PC-3 (cell line): ENCODE results near the gene HOXA9. TPM values are rescaled to one million over a fixed set of nuclear protein-coding genes. Genes with fewer than 3 reads are reported as not detected.

Experiments
- ATAC-seq: fragments of 200-7000 bp; cut with Tn5 transposase; 2 replicates; pipeline ENCODE4 v1.9.1; 2020; ENCODE audit warnings: mild to moderate bottlenecking, moderate library complexity
- BruUV-seq: library from RNA; stranded (reverse); fragments of 400-500 nt; replicated peaks from 2 replicates; lab custom pipeline; 2021; lab: Mats Ljungman, UMichigan
- CTCF ChIA-PET: fragments of 300-600 bp; sonication (Branson Sonifier 250); formaldehyde crosslinking; loops from one replicate; lab custom pipeline; 2022; ENCODE audit warnings: antibody characterized with exemption; lab: Charles Lee
- POLR2A ChIA-PET: fragments of 300-600 bp; sonication (Branson Sonifier 250); formaldehyde crosslinking; loops from one replicate; lab custom pipeline; 2022; ENCODE audit warnings: antibody characterized with exemption; ENCODE audit not compliant: unreplicated experiment; lab: Charles Lee
- DNase-seq: peaks from one replicate; pipeline ENCODE4 v3.0.0-alpha.2; 2015
- H2AFZ ChIP-seq: fragments of 300-600 bp; sonication (generic); 2 replicates; pipeline ENCODE4 v1.6.0; 2016; ENCODE audit warnings: antibody characterized with exemption, low read length
- H3F3A ChIP-seq: fragments of 300-600 bp; sonication (generic); one replicate; pipeline ENCODE4 v1.6.0; 2017; ENCODE audit warnings: antibody characterized with exemption, low read length, control low read depth, mild to moderate bottlenecking; ENCODE audit not compliant: unreplicated experiment
- H3K27ac ChIP-seq: fragments of 300-600 bp; sonication (generic); 2 replicates; pipeline ENCODE4 v1.5.1; 2016; ENCODE audit warnings: mild to moderate bottlenecking, low read length
- H3K27me3 ChIP-seq: fragments of 300-600 bp; sonication (generic); 2 replicates; pipeline ENCODE4 v1.6.1; 2016; ENCODE audit warnings: low read length, mixed read lengths
- H3K36me3 ChIP-seq: fragments of 300-600 bp; sonication (generic); 2 replicates; pipeline ENCODE4 v1.6.1; 2016; ENCODE audit warnings: low read depth, mixed run types, low read length, mixed read lengths
- H3K4me1 ChIP-seq: fragments of 300-600 bp; sonication (generic); 2 replicates; pipeline ENCODE4 v1.5.1; 2016; ENCODE audit warnings: low read length; ENCODE audit not compliant: insufficient read depth
- H3K4me2 ChIP-seq: fragments of 300-600 bp; sonication (generic); 2 replicates; pipeline ENCODE4 v1.6.0; 2016; ENCODE audit warnings: low read length
- H3K4me3 ChIP-seq: fragments of 300-600 bp; sonication (generic); 2 replicates; pipeline ENCODE4 v1.5.1; 2016; ENCODE audit warnings: mild to moderate bottlenecking, low read length, mixed read lengths
- H3K79me2 ChIP-seq: fragments of 300-600 bp; sonication (generic); 2 replicates; pipeline ENCODE4 v1.6.1; 2017; ENCODE audit warnings: low read length, mixed read lengths
- H3K9ac ChIP-seq: fragments of 300-600 bp; sonication (generic); 2 replicates; pipeline ENCODE4 v1.6.0; 2016; ENCODE audit warnings: mild to moderate bottlenecking, low read length
- H3K9me2 ChIP-seq: fragments of 300-600 bp; sonication (generic); replicated peaks from 2 replicates; pipeline ENCODE4 v1.6.1; 2016; ENCODE audit warnings: mixed run types, low read length, mixed read lengths
- H3K9me3 ChIP-seq: fragments of 300-600 bp; sonication (generic); 2 replicates; pipeline ENCODE4 v1.6.1; 2016; ENCODE audit warnings: low read length, mixed read lengths
- H4K20me1 ChIP-seq: fragments of 300-600 bp; sonication (generic); 2 replicates; pipeline ENCODE4 v1.6.1; 2016; ENCODE audit warnings: low read length, mixed read lengths
- EZH2 ChIP-seq: fragments of 300-600 bp; sonication (generic); IDR thresholded peaks from one replicate; pipeline ENCODE4 v1.6.1; 2017; ENCODE audit warnings: antibody characterized with exemption, mild to moderate bottlenecking, low read length; ENCODE audit not compliant: unreplicated experiment
- EZH2phosphoT487 ChIP-seq: fragments of 300-600 bp; sonication (generic); IDR thresholded peaks from 2 replicates; pipeline ENCODE4 v1.6.1; 2018; ENCODE audit warnings: mild to moderate bottlenecking, antibody characterized with exemption, low read length, borderline replicate concordance
- intact Hi-C: fragments of 100-400 bp; cut with micrococcal nuclease; formaldehyde crosslinking; loops from 2 replicates; pipeline ENCODE4 v1.9.0; 2023
- total RNA-seq: library from RNA; depleted of rRNA; stranded (reverse); fragments of >200 nt; gene quantifications from 2 replicates; pipeline ENCODE4 v1.2.3, GENCODE V29; 2014
- TF ChIP-seq, protein P1 (sequence below): fragments of 300-600 bp; sonication (generic); conservative IDR thresholded peaks from 2 replicates; pipeline ENCODE4 v1.5.1; 2017; ENCODE audit warnings: antibody characterized with exemption, low read depth, mild to moderate bottlenecking, low read length

The HOXA9 gene
- total RNA-seq, 1 experiment from 2014 or later, result 69.0 TPM

DNA sequence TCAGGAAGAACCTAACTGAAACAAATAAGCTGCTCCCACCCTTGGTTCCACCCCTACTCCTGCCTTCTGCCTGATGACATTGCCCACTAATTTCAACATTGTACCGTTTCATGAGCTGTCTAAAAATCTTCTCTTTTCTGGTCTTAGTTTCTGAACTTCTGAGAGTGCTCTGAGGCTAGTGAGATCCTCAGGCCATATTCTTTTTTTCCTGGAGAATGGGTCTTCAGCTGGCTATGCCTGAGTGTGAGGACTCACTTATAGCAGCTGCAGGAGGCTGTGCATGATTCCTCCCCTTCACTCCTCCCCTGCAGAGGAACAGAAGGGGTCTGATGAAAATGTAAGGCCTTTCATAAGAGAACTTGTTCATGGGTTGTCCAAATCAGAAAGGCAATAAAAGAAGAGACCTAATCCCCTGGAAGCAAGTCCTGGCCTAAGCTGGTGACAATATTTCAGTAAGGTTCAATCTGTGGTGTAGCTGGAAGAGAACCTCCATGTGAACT lies 45.9 kb downstream of the HOXA9 start:
- TF ChIP-seq EZH2phosphoT487 (no peak), EZH2 (no peak)
- TF ChIP-seq, protein P1, sequence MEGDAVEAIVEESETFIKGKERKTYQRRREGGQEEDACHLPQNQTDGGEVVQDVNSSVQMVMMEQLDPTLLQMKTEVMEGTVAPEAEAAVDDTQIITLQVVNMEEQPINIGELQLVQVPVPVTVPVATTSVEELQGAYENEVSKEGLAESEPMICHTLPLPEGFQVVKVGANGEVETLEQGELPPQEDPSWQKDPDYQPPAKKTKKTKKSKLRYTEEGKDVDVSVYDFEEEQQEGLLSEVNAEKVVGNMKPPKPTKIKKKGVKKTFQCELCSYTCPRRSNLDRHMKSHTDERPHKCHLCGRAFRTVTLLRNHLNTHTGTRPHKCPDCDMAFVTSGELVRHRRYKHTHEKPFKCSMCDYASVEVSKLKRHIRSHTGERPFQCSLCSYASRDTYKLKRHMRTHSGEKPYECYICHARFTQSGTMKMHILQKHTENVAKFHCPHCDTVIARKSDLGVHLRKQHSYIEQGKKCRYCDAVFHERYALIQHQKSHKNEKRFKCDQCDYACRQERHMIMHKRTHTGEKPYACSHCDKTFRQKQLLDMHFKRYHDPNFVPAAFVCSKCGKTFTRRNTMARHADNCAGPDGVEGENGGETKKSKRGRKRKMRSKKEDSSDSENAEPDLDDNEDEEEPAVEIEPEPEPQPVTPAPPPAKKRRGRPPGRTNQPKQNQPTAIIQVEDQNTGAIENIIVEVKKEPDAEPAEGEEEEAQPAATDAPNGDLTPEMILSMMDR, result no peak
- no TSS peak for BruUV-seq
- H4K20me1 ChIP-seq, result no peaks in the 10 kb centered on the region
- H2AFZ ChIP-seq, result no peak overlapping the region
- ChIA-PET POLR2A (interaction anchor here (0.5 kb wide), 1 partner anchor 21 kb away, joined by 4 read pairs; no protein-coding TSS in a partner anchor), CTCF (no interaction called here)
- H3K27me3 ChIP-seq, result no peaks in the 10 kb centered on the region
- no peak overlapping the region for H3K4me3 ChIP-seq
- H3K4me2 ChIP-seq, result no peak overlapping the region
- H3K79me2 ChIP-seq, result peaks cover 49% of the 10 kb centered on the region
- DNase-seq (no peak), ATAC-seq (no peak)
- peaks cover 20% of the 10 kb centered on the region for H3K4me1 ChIP-seq
- no peak overlapping the region for H3K9ac ChIP-seq
- H3K9me2 ChIP-seq, result no peaks in the 10 kb centered on the region
- no peak overlapping the region for H3K27ac ChIP-seq
- H3K36me3 ChIP-seq, result no peaks in the 10 kb centered on the region; the same call in 1 of the 2 replicates
- peaks cover 3% of the 10 kb centered on the region for H3F3A ChIP-seq
- no peaks in the 10 kb centered on the region for H3K9me3 ChIP-seq
- intact Hi-C loops, result no loop called here

DNA sequence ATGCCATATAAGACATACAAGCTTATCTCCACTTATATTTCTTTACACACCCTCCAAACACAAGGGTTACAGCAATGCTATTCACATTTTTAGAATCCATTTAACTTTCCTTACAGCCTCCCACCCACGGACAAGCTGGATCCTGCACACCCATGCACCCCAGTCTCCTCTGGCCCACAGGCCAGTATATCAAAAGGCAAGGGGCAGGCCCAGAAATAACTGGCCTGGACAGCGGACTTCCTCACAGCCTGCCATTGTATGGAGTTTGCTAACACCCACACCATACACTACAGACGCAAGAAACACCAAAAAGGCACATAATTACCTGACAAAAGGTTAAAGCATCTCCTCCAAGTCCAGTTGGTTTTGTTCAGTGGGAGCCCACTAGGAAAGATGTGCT lies 46.8 kb downstream of the HOXA9 start:
- H3K4me1 ChIP-seq, result peaks cover 23% of the 10 kb centered on the region

More for the DNA sequence above, 46.8 kb downstream of the HOXA9 start:
- Histone ChIP-seq H3F3A (peaks cover 3% of the 10 kb centered on the region), H3K36me3 (no peaks in the 10 kb centered on the region; the same call in 1 of the 2 replicates), H3K27me3 (no peaks in the 10 kb centered on the region), H3K9me3 (no peaks in the 10 kb centered on the region), H4K20me1 (no peaks in the 10 kb centered on the region), H3K27ac (no peak overlapping the region), H3K4me3 (no peak overlapping the region), H3K79me2 (peaks cover 54% of the 10 kb centered on the region), H3K9me2 (no peaks in the 10 kb centered on the region), H3K4me2 (no peak overlapping the region), H2AFZ (no peak overlapping the region), H3K9ac (no peak overlapping the region)
- DNase-seq, result no peak
- ChIA-PET CTCF (no interaction called here), POLR2A (no interaction called here)
- no TSS peak for BruUV-seq
- no peak for ATAC-seq
- intact Hi-C loops, result no loop called here
- TF ChIP-seq EZH2 (no peak), EZH2phosphoT487 (no peak)
- TF ChIP-seq, protein P1, result no peak
